ENCODE measurements around the gene FHIT. TPM values are rescaled to one million over a fixed set of nuclear protein-coding genes. Genes with fewer than 3 reads are reported as not detected.

The FHIT gene
- total RNA-seq, 2 donors from 2014 or later, result 10.4 to 15.8 TPM

GRCh38 chr3:59866076-59866475 is 1385.2 kb downstream of the FHIT start:
- no peak overlapping the region for H3K4me3 ChIP-seq
- TF ChIP-seq CTCF (IDR thresholded peaks at IDR 0.05) (no peak), POLR2A (IDR thresholded peaks at IDR 0.05) (no peak)
- H3K36me3 ChIP-seq (replicated peaks in 1 of 2; ENCODE audit: insufficient read depth in 1 of 2, low read depth in 2 of 2), result no peaks in the 10 kb centered on the region
- H3K27ac ChIP-seq, result no peak overlapping the region
- H3K4me1 ChIP-seq, result no peaks in the 10 kb centered on the region
- ATAC-seq (no peak), DNase-seq (peak in 1 of 4 donors; percentile 29)
- H3K9me3 ChIP-seq, result no peaks in the 10 kb centered on the region
- H3K27me3 ChIP-seq, result no peaks in the 10 kb centered on the region
- 78 to 81% methylated on average over 5 of the region's 5 CpGs for WGBS, 2 donors
- intact Hi-C loops (cut with DNase I), result loop anchor here (10.0 kb wide), 1 partner anchor 641 kb away; no protein-coding TSS in a partner anchor

- ATAC-seq (no peak), DNase-seq (no peak)
- Histone ChIP-seq H3K4me3 (no peak overlapping the region), H3K27ac (no peak overlapping the region), H3K27me3 (no peaks in the 10 kb centered on the region), H3K36me3 (replicated peaks in 1 of 2; ENCODE audit: insufficient read depth in 1 of 2, low read depth in 2 of 2) (no peaks in the 10 kb centered on the region), H3K4me1 (no peaks in the 10 kb centered on the region), H3K9me3 (no peaks in the 10 kb centered on the region)
- intact Hi-C loops (cut with DNase I), result loop anchor here (10.0 kb wide), 1 partner anchor 641 kb away; no protein-coding TSS in a partner anchor
- 79 to 81% methylated on average over 4 of the region's 4 CpGs for WGBS, 2 donors
- TF ChIP-seq CTCF (IDR thresholded peaks at IDR 0.05) (no peak), POLR2A (IDR thresholded peaks at IDR 0.05) (no peak)
These were observed 1385.9 kb downstream of the FHIT start for GRCh38 chr3:59865351-59865750.

GRCh38 chr3:59862686-59863085 is 1388.6 kb downstream of the FHIT start:
- TF ChIP-seq POLR2A (IDR thresholded peaks at IDR 0.05) (no peak), CTCF (IDR thresholded peaks at IDR 0.05) (no peak)
- DNase-seq (no peak), ATAC-seq (no peak)
- H3K36me3 ChIP-seq (replicated peaks in 1 of 2; ENCODE audit: insufficient read depth in 1 of 2, low read depth in 2 of 2), result no peaks in the 10 kb centered on the region
- H3K9me3 ChIP-seq, result no peaks in the 10 kb centered on the region
- WGBS, 2 donors, result 79 to 84% methylated on average over 6 of the region's 6 CpGs
- no peaks in the 10 kb centered on the region for H3K4me1 ChIP-seq
- intact Hi-C loops (cut with DNase I), result loop anchor here (10.0 kb wide), 1 partner anchor 638 kb away; no protein-coding TSS in a partner anchor
- no peak overlapping the region for H3K27ac ChIP-seq
- no peak overlapping the region for H3K4me3 ChIP-seq
- no peaks in the 10 kb centered on the region for H3K27me3 ChIP-seq

- H3K4me3 ChIP-seq, result no peak overlapping the region
- peak; percentile 87 to 90 (median 89) for DNase-seq
- peak; percentile 92 for ATAC-seq
- no peaks in the 10 kb centered on the region for H3K36me3 ChIP-seq (replicated peaks in 1 of 2; ENCODE audit: insufficient read depth in 1 of 2, low read depth in 2 of 2)
- peak overlapping the region in 3 of 4 donors; percentile 39 to 70 (median 60) for H3K27ac ChIP-seq
- H3K4me1 ChIP-seq, result no peaks in the 10 kb centered on the region
- WGBS, 2 donors, result 13 to 17% methylated on average over 7 of the region's 7 CpGs
- intact Hi-C loops (cut with DNase I), result no loop called here
- no peaks in the 10 kb centered on the region for H3K9me3 ChIP-seq
- H3K27me3 ChIP-seq, result no peaks in the 10 kb centered on the region
- no peak for TF ChIP-seq POLR2A (IDR thresholded peaks at IDR 0.05)
- peak; percentile 90 to 97 (median 92) for TF ChIP-seq CTCF (IDR thresholded peaks at IDR 0.05)
These were observed 1393.5 kb downstream of the FHIT start for GRCh38 chr3:59857589-59858346.
